Left ventricle myocardium inferior (tissue), 1 donor: ENCODE results near the gene LEO1. TPM values are rescaled to one million over a fixed set of nuclear protein-coding genes. Genes with fewer than 3 reads are reported as not detected.

Experiments
- DNase-seq: peaks from one replicate; pipeline ENCODE4 v3.0.0-alpha.2; 2020
- H3K27ac ChIP-seq: fragments of 200-600 bp; replicated peaks from 2 replicates; pipeline ENCODE4 v1.8.0; 2021
- H3K27me3 ChIP-seq: fragments of 200-600 bp; 2 replicates; pipeline ENCODE4 v1.8.0; 2021; ENCODE audit warnings: low read depth
- H3K36me3 ChIP-seq: fragments of 200-600 bp; 2 replicates; pipeline ENCODE4 v1.8.0; 2021
- H3K4me1 ChIP-seq: fragments of 200-600 bp; 2 replicates; pipeline ENCODE4 v1.8.0; 2021
- H3K4me3 ChIP-seq: fragments of 200-600 bp; 2 replicates; pipeline ENCODE4 v1.8.0; 2021; ENCODE audit warnings: mild to moderate bottlenecking, moderate library complexity
- H3K9me3 ChIP-seq: fragments of 200-600 bp; replicated peaks from 2 replicates; pipeline ENCODE4 v1.8.0; 2021
- intact Hi-C: fragments of 100-400 bp; cut with micrococcal nuclease; formaldehyde crosslinking; loops from one replicate; pipeline ENCODE4 v1.11.0; 2022
- total RNA-seq: library from RNA; stranded (reverse); fragmentation: NEBNext Ultra II Directional; extraction: Animal tissue kit (Norgen Biotek cat#: 25700); gene quantifications from one replicate; pipeline ENCODE4 v1.2.1, GENCODE V29; 2021
- TF ChIP-seq, protein P1 (sequence below): fragments of 200-600 bp; IDR thresholded peaks from 2 replicates; pipeline ENCODE4 v1.8.0; 2021; ENCODE audit warnings: antibody characterized with exemption, mild to moderate bottlenecking, borderline replicate concordance
- donor health status: DM: no; HTN: yes; CAD: no; lungs with severe emphysema.

LEO1 gene
- total RNA-seq, 1 donor from 2014 or later: 9.7 TPM

DNA sequence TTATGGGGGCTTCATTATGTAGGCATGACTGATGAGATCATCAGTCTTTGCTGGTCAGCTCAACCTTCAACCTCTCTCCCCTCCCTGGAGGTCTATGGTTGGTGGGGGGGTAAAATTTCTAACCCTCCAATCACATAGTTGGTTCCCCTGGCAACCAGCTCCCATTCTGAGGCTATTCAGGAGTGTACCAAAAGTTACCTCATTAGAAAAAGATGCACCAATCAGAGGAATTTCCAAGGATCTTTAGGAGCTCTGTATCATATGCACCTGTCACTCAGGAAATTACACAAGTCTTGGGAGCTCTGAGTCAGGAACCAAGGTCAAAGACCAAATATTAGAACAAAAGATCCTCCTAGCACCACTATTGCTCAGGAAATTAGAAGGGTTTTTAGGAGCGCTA lies 21.4 kb upstream of the LEO1 start:
- TF ChIP-seq, protein P1, sequence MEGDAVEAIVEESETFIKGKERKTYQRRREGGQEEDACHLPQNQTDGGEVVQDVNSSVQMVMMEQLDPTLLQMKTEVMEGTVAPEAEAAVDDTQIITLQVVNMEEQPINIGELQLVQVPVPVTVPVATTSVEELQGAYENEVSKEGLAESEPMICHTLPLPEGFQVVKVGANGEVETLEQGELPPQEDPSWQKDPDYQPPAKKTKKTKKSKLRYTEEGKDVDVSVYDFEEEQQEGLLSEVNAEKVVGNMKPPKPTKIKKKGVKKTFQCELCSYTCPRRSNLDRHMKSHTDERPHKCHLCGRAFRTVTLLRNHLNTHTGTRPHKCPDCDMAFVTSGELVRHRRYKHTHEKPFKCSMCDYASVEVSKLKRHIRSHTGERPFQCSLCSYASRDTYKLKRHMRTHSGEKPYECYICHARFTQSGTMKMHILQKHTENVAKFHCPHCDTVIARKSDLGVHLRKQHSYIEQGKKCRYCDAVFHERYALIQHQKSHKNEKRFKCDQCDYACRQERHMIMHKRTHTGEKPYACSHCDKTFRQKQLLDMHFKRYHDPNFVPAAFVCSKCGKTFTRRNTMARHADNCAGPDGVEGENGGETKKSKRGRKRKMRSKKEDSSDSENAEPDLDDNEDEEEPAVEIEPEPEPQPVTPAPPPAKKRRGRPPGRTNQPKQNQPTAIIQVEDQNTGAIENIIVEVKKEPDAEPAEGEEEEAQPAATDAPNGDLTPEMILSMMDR: no peak
- Histone ChIP-seq H3K36me3 (no peaks in the 10 kb centered on the region), H3K9me3 (no peaks in the 10 kb centered on the region), H3K4me3 (no peak overlapping the region), H3K27ac (no peak overlapping the region), H3K27me3 (no peaks in the 10 kb centered on the region), H3K4me1 (peaks cover 6% of the 10 kb centered on the region)
- intact Hi-C loops: no loop called here
- DNase-seq: no peak

DNA sequence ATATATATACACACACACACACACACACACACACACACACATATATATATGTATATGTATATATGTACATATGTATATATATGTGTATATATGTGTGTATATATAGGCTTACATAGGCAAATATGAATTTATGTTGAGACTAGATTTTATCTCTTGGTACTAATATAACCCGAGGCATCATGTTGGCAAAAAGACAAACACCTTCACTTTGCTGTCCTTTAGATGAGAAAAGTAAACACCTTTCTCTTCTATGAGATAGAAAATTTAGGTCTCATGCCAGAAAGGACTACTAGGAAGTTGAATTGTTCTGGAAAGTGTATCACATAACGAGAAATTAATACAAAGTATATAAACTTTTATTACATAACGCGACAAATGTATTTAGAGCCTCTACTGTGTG lies 19.6 kb upstream of the LEO1 start:
- no peak for DNase-seq
- Histone ChIP-seq H3K9me3 (no peaks in the 10 kb centered on the region), H3K4me3 (no peak overlapping the region), H3K27ac (no peak overlapping the region), H3K36me3 (no peaks in the 10 kb centered on the region), H3K27me3 (no peaks in the 10 kb centered on the region), H3K4me1 (peaks cover 6% of the 10 kb centered on the region)
- intact Hi-C loops: no loop called here
- TF ChIP-seq, protein P1: no peak

DNA sequence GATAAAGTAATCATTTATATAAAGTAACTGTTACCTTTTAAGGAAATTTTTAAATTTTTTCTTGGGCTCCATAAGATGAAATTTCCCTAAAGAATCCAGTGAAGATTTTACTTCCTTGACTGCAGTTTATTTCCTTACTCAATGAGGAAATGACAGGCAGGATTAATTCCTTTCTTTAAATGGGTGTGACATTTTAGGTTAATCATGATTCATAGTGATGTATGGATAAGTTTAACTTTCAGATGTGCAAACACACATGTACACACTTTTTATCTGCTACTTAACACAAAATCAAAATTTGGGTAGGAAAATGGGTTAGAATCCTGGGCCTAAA lies 11.2 kb upstream of the LEO1 start:
- H3K27ac ChIP-seq: peak overlapping the region; percentile 78
- TF ChIP-seq, protein P1: no peak
- H3K27me3 ChIP-seq: no peaks in the 10 kb centered on the region
- DNase-seq: no peak
- no peak overlapping the region for H3K4me3 ChIP-seq
- H3K4me1 ChIP-seq: peaks cover 25% of the 10 kb centered on the region
- no peaks in the 10 kb centered on the region for H3K36me3 ChIP-seq
- no peaks in the 10 kb centered on the region for H3K9me3 ChIP-seq
- intact Hi-C loops: loop anchor here (5.0 kb wide), 1 partner anchor 95 kb away; no protein-coding TSS in a partner anchor

DNA sequence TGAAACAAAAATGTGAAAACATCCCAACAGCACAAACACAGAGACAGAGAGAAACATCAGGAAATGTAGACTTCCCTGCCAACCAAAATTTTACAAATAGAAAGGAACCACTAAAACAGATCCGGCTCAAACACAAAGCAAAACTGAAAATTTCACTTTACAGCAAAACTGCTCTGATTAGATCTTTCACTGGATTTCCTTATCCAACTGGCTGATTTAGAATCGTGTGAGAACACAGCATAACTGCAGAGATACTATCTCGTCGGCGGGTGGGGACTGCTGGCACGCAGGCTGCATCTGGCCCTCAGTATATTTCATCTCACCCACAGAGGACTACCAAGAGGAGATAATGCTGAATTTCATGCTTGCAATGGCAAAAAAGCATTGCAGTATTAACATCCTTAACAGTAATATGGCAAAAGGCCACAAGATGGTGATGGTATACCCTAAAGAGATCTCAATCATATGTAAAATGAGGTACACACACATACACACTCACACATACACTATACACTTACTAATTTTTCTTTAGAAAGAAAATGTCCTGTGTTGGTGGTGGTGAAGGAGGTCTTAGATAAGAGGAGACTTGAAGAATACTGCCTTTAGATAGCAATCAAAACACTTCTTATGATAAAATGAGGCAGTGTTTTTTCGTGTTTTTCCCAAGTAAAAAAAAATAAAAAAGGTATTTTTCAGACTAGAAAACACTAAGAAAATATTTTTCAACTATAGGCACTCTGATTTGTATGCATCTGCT lies 10.6 kb upstream of the LEO1 start:
- Histone ChIP-seq H3K27me3 (no peaks in the 10 kb centered on the region), H3K36me3 (no peaks in the 10 kb centered on the region), H3K4me1 (peaks cover 25% of the 10 kb centered on the region), H3K4me3 (peak overlapping the region; percentile 51), H3K27ac (peak overlapping the region; percentile 78), H3K9me3 (no peaks in the 10 kb centered on the region)
- DNase-seq: no peak
- intact Hi-C loops: loop anchor here (5.0 kb wide), 1 partner anchor 95 kb away; no protein-coding TSS in a partner anchor
- TF ChIP-seq, protein P1: peak; percentile 58

DNA sequence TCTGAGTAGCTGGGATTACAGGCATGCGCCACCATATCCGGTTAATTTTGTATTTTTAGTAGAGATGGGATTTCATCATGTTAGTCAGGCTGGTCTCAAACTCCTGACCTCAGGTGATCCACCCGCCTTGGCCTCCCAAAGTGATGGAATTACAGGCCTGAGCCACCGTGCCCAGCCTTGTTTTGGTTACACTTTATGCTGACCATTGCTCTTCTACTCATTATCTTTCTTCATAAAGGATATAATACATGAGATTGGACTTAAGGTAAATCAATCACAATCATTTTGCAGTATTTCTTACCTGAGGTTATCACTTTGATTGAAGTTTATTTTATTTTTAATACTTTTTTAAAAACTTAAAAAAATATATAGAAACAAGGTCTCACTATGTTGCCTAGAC lies 2.2 kb upstream of the LEO1 start:
- Histone ChIP-seq H3K36me3 (peaks cover 4% of the 10 kb centered on the region), H3K27me3 (no peaks in the 10 kb centered on the region), H3K27ac (no peak overlapping the region), H3K4me1 (peaks cover 26% of the 10 kb centered on the region), H3K9me3 (no peaks in the 10 kb centered on the region), H3K4me3 (no peak overlapping the region)
- intact Hi-C loops: no loop called here
- TF ChIP-seq, protein P1: no peak
- DNase-seq: no peak
